HG03457 (cell line): ENCODE results near the gene TEX19.
"Not testable (repeated sequence)": the region's sequence is repeated elsewhere in the genome, so short reads cannot be mapped to it uniquely, and the experiment has no call there.

ENCODE experiments used
- ATAC-seq: cut with Tn5 transposase; IDR thresholded peaks from one replicate; pipeline ENCODE4 v1.9.1; 2021; ENCODE audit warnings: moderate number of reproducible peaks; ENCODE audit not compliant: unreplicated experiment

TEX19 gene

GRCh38 chr17:82374626-82375331 lies 15.7 kb downstream of the TEX19 start:
- ATAC-seq, result no peak

GRCh38 chr17:82375359-82376041 lies 16.5 kb downstream of the TEX19 start:
- ATAC-seq, result no peak

GRCh38 chr17:82376042-82376730 lies 17.1 kb downstream of the TEX19 start:
- ATAC-seq, result no peak

- not testable (repeated sequence) for ATAC-seq
These were observed 18.2 kb downstream of the TEX19 start for GRCh38 chr17:82377294-82377693.

GRCh38 chr17:82377924-82378740 lies 19.1 kb downstream of the TEX19 start:
- no peak for ATAC-seq

GRCh38 chr17:82378741-82379021 lies 19.6 kb downstream of the TEX19 start:
- no peak for ATAC-seq

GRCh38 chr17:82380860-82381702 lies 22.0 kb downstream of the TEX19 start:
- ATAC-seq, result no peak

- ATAC-seq, result not testable (repeated sequence)
These were observed 22.6 kb downstream of the TEX19 start for GRCh38 chr17:82381703-82382009.

GRCh38 chr17:82382220-82382932 lies 23.3 kb downstream of the TEX19 start:
- not testable (repeated sequence) for ATAC-seq

- ATAC-seq, result no peak
These were observed 23.8 kb downstream of the TEX19 start for GRCh38 chr17:82382933-82383255.

GRCh38 chr17:82383411-82383810 lies 24.4 kb downstream of the TEX19 start:
- no peak for ATAC-seq

- ATAC-seq, result no peak
These were observed 25.1 kb downstream of the TEX19 start for GRCh38 chr17:82384051-82384729.

- no peak for ATAC-seq
These were observed 25.9 kb downstream of the TEX19 start for GRCh38 chr17:82384730-82385481.

GRCh38 chr17:82385559-82386254 lies 26.7 kb downstream of the TEX19 start:
- ATAC-seq, result no peak

GRCh38 chr17:82386255-82386831 lies 27.3 kb downstream of the TEX19 start:
- no peak for ATAC-seq

GRCh38 chr17:82386881-82387704 lies 28.0 kb downstream of the TEX19 start:
- ATAC-seq, result no peak

- no peak for ATAC-seq
These were observed 28.7 kb downstream of the TEX19 start for GRCh38 chr17:82387705-82388106.
